PC-9 (cell line): ENCODE results near the gene DDHD1. TPM values are rescaled to one million over a fixed set of nuclear protein-coding genes. Genes with fewer than 3 reads are reported as not detected.
"Not testable (repeated sequence)": the region's sequence is repeated elsewhere in the genome, so short reads cannot be mapped to it uniquely, and the experiment has no call there.

Experiments
- BruUV-seq: library from RNA; stranded (reverse); fragments of 400-500 nt; replicated peaks from 2 replicates; lab custom pipeline; 2021; lab: Mats Ljungman, UMichigan
- CTCF ChIA-PET: fragments of 300-600 bp; sonication (Branson Sonifier 250); formaldehyde crosslinking; loops from one replicate; lab custom pipeline; 2022; ENCODE audit warnings: antibody characterized with exemption; lab: Charles Lee
- POLR2A ChIA-PET: fragments of 300-600 bp; sonication (Branson Sonifier 250); formaldehyde crosslinking; loops from one replicate; lab custom pipeline; 2022; ENCODE audit warnings: antibody characterized with exemption; ENCODE audit not compliant: unreplicated experiment; lab: Charles Lee
- DNase-seq, 2 experiments: peaks; one replicate each; pipeline versions ENCODE4 v3.0.0 to v3.0.0-alpha.2; 2015 to 2022; ENCODE audit warnings: mixed read lengths in 1 of 2
- H2AFZ ChIP-seq: fragments of 200-600 bp; sonication (generic); 2 replicates; pipeline ENCODE4 v1.8.1; 2017; ENCODE audit warnings: antibody characterized with exemption
- H3F3A ChIP-seq: fragments of 200-600 bp; sonication (generic); 2 replicates; pipeline ENCODE4 v1.8.1; 2017; ENCODE audit warnings: antibody characterized with exemption, mild to moderate bottlenecking, low read depth; ENCODE audit not compliant: insufficient read depth
- H3K27ac ChIP-seq: fragments of 200-600 bp; sonication (generic); 2 replicates; pipeline ENCODE4 v1.6.1; 2016; ENCODE audit warnings: mixed run types
- H3K27me3 ChIP-seq: fragments of 200-600 bp; sonication (generic); 2 replicates; pipeline ENCODE4 v1.6.1; 2016; ENCODE audit warnings: low read depth, mixed run types; ENCODE audit not compliant: insufficient read depth
- H3K36me3 ChIP-seq: fragments of 200-600 bp; sonication (generic); 2 replicates; pipeline ENCODE4 v1.6.1; 2016; ENCODE audit warnings: low read depth, mixed run types
- H3K4me1 ChIP-seq: fragments of 200-600 bp; sonication (generic); replicated peaks from 2 replicates; pipeline ENCODE4 v1.6.1; 2016; ENCODE audit warnings: mixed run types; ENCODE audit not compliant: insufficient read depth
- H3K4me2 ChIP-seq: fragments of 200-600 bp; sonication (generic); 2 replicates; pipeline ENCODE4 v1.6.1; 2017; ENCODE audit warnings: mixed run types
- H3K4me3 ChIP-seq: fragments of 200-600 bp; sonication (generic); 2 replicates; pipeline ENCODE4 v1.6.1; 2016; ENCODE audit warnings: mixed run types
- H3K79me2 ChIP-seq: fragments of 200-600 bp; sonication (generic); 2 replicates; pipeline ENCODE4 v1.6.1; 2017; ENCODE audit warnings: low read depth, mixed run types
- H3K9me2 ChIP-seq: fragments of 200-600 bp; sonication (generic); 2 replicates; pipeline ENCODE4 v1.8.1; 2017; ENCODE audit warnings: mild to moderate bottlenecking; ENCODE audit not compliant: insufficient read depth
- H3K9me3 ChIP-seq: fragments of 200-600 bp; sonication (generic); 2 replicates; pipeline ENCODE4 v1.8.1; 2016; ENCODE audit warnings: low read depth; ENCODE audit not compliant: insufficient read depth
- H4K20me1 ChIP-seq: fragments of 200-600 bp; sonication (generic); 2 replicates; pipeline ENCODE4 v1.8.1; 2017; ENCODE audit not compliant: insufficient read depth
- EZH2 ChIP-seq: fragments of 200-600 bp; sonication (generic); IDR thresholded peaks from 2 replicates; pipeline ENCODE4 v1.8.0; 2017; ENCODE audit warnings: antibody characterized with exemption, low read depth
- intact Hi-C: fragments of 100-400 bp; cut with micrococcal nuclease; formaldehyde crosslinking; loops from one replicate; pipeline ENCODE4 v1.10.0; 2022; ENCODE audit not compliant: unreplicated experiment
- total RNA-seq: library from RNA; stranded (reverse); gene quantifications from 2 replicates; pipeline ENCODE4 v1.2.3, GENCODE V29; 2021
- TF ChIP-seq, protein P1 (sequence below): fragments of 200-600 bp; sonication (generic); conservative IDR thresholded peaks from 2 replicates; pipeline ENCODE4 v1.6.1; 2017; ENCODE audit warnings: mixed run types, antibody characterized with exemption, mild to moderate bottlenecking, moderate library complexity

DDHD1 gene
- total RNA-seq, 1 experiment from 2014 or later = 11.3 TPM

DNA sequence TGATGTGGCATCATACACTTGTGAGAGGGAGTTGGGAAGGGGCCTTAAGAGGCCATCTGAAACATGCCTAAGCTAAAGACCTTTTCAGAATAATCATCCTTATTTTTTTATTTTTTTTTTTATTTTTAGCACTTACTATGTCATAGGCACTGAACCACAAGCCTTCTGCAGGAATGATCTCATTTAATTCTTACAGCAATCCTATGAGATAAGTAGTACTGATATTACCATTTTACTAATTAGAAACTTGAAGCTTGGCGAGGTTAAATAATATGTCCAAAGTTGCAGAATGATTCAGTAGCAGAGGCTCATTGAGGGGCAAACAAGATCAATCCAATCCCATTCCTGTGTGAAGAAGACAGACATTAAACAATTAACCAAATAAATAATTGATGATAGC, 33.4 kb upstream of the DDHD1 start:
- H3K9me2 ChIP-seq = no peaks in the 10 kb centered on the region
- DNase-seq = no peak
- POLR2A ChIA-PET = no interaction called here
- H3K36me3 ChIP-seq = no peaks in the 10 kb centered on the region
- intact Hi-C loops = no loop called here
- no peaks in the 10 kb centered on the region for H3K9me3 ChIP-seq
- H3K27ac ChIP-seq = no peak overlapping the region
- H3K27me3 ChIP-seq = no peaks in the 10 kb centered on the region
- H3K79me2 ChIP-seq = no peaks in the 10 kb centered on the region
- H2AFZ ChIP-seq = no peak overlapping the region
- H4K20me1 ChIP-seq = no peaks in the 10 kb centered on the region
- no peak overlapping the region for H3K4me3 ChIP-seq
- 0 out of 2 replicates have a peak, but pooled peaks cover 4% of the 10 kb centered on the region for H3F3A ChIP-seq
- BruUV-seq = no TSS peak
- H3K4me2 ChIP-seq = no peak overlapping the region
- no peaks in the 10 kb centered on the region for H3K4me1 ChIP-seq
- TF ChIP-seq, protein P1, sequence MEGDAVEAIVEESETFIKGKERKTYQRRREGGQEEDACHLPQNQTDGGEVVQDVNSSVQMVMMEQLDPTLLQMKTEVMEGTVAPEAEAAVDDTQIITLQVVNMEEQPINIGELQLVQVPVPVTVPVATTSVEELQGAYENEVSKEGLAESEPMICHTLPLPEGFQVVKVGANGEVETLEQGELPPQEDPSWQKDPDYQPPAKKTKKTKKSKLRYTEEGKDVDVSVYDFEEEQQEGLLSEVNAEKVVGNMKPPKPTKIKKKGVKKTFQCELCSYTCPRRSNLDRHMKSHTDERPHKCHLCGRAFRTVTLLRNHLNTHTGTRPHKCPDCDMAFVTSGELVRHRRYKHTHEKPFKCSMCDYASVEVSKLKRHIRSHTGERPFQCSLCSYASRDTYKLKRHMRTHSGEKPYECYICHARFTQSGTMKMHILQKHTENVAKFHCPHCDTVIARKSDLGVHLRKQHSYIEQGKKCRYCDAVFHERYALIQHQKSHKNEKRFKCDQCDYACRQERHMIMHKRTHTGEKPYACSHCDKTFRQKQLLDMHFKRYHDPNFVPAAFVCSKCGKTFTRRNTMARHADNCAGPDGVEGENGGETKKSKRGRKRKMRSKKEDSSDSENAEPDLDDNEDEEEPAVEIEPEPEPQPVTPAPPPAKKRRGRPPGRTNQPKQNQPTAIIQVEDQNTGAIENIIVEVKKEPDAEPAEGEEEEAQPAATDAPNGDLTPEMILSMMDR = no peak
- TF ChIP-seq EZH2 = no peak
- CTCF ChIA-PET = no interaction called here

DNA sequence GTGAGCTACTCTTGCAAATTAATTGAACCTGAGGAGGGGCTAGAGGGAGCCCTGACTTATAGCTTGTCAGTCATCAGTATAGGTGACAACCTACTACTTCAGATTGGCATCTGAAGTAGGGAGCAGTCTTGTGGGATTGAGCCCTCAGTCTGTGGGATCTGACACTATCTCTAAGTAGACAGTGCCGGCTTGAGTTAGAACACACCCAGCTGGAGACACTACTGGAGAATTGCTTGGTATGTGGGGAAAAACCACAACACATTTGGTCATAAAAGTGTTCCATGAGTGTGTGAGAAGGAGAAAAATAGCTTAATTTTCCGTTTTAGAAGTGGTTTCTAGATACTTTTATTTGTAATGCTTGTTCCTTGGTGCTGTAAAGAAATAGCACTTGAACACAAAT, 30.5 kb upstream of the DDHD1 start:
- Histone ChIP-seq H3K27me3 (no peaks in the 10 kb centered on the region), H3K36me3 (no peaks in the 10 kb centered on the region), H3K4me3 (no peak overlapping the region), H3K79me2 (no peaks in the 10 kb centered on the region), H3F3A (0 out of 2 replicates have a peak, but pooled peaks cover 4% of the 10 kb centered on the region), H3K4me1 (no peaks in the 10 kb centered on the region), H2AFZ (no peak overlapping the region), H4K20me1 (no peaks in the 10 kb centered on the region), H3K9me3 (no peaks in the 10 kb centered on the region), H3K9me2 (no peaks in the 10 kb centered on the region), H3K4me2 (no peak overlapping the region), H3K27ac (no peak overlapping the region)
- no peak for DNase-seq
- intact Hi-C loops = no loop called here
- CTCF ChIA-PET = no interaction called here
- POLR2A ChIA-PET = no interaction called here
- BruUV-seq = no TSS peak
- TF ChIP-seq, protein P1 = no peak
- no peak for TF ChIP-seq EZH2

DNA sequence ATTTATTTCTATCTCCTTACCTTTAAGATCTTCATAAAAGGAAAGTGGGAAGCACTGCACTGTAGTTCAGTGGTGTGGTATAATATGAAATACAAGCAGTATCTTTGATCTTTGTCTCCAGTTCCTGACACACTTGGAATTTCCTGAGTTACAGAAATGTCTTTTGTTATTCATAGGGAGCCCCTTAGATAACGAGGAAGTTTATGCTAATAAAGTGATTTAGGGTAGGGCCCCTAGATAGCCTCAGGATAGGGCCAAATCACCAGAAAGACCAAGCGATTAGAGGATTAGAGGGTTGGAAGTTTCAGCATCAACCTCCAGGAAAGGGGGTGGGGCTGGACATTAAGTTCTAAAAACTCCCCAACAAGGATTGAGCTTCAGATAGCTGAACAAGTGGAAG, 29.9 kb upstream of the DDHD1 start:
- ChIA-PET POLR2A (no interaction called here), CTCF (no interaction called here)
- H3K79me2 ChIP-seq = no peaks in the 10 kb centered on the region
- no peaks in the 10 kb centered on the region for H3K27me3 ChIP-seq
- no peaks in the 10 kb centered on the region for H3K4me1 ChIP-seq
- no TSS peak for BruUV-seq
- no peak overlapping the region for H3K4me3 ChIP-seq
- H3K36me3 ChIP-seq = no peaks in the 10 kb centered on the region
- no peak overlapping the region for H3K4me2 ChIP-seq
- no peak overlapping the region for H2AFZ ChIP-seq
- DNase-seq = no peak
- no peak overlapping the region for H3K27ac ChIP-seq
- H3K9me3 ChIP-seq = no peaks in the 10 kb centered on the region
- TF ChIP-seq, protein P1 = no peak
- no peak for TF ChIP-seq EZH2
- no peaks in the 10 kb centered on the region for H4K20me1 ChIP-seq
- H3F3A ChIP-seq = 0 out of 2 replicates have a peak, but pooled peaks cover 4% of the 10 kb centered on the region
- intact Hi-C loops = no loop called here
- no peaks in the 10 kb centered on the region for H3K9me2 ChIP-seq

DNA sequence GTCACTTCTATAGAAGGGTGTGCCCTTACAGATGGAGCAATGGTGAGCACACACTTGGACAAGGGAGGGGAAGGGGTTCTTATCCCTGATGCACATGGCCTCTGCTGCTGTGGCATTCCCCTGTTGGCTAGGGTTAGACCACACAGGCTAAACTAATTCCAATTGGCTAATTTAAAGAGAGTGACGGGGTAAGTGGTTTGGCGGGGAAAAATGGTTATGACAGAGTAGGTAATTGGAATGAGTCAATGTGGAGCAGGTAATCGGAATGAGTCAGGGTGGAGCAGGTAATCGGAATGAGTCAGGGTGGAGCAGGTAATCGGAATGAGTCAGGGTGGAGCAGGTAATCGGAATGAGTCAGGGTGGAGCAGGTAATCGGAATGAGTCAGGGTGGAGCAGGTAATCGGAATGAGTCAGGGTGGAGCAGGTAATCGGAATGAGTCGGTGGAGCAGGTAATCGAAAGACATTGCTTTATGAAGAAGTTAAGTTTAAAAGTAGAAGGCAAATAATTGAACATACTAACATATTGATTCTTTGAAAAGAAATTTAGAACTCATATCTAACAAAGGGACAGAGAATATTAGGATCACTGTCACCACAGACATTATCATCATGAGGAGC, 28.4 kb upstream of the DDHD1 start:
- DNase-seq, CTCF ChIA-PET: not testable (repeated sequence)

More for the DNA sequence above, 28.4 kb upstream of the DDHD1 start:
- POLR2A ChIA-PET, H3K79me2 ChIP-seq, H3K9me3 ChIP-seq, H3K9me2 ChIP-seq, H3K27ac ChIP-seq, BruUV-seq, H3K4me2 ChIP-seq, H3K4me3 ChIP-seq, intact Hi-C loops, H2AFZ ChIP-seq, H3K4me1 ChIP-seq, H3K36me3 ChIP-seq, H3F3A ChIP-seq, H3K27me3 ChIP-seq, H4K20me1 ChIP-seq: not testable (repeated sequence)
